COLO668 (cell line): ENCODE data around the gene GRID1.

Experiments used
- DNase-seq: peaks from one replicate; lab custom pipeline; 2025; ENCODE audit not compliant: unreplicated experiment; lab: John Stamatoyannopoulos, UW

Gene GRID1

DNA sequence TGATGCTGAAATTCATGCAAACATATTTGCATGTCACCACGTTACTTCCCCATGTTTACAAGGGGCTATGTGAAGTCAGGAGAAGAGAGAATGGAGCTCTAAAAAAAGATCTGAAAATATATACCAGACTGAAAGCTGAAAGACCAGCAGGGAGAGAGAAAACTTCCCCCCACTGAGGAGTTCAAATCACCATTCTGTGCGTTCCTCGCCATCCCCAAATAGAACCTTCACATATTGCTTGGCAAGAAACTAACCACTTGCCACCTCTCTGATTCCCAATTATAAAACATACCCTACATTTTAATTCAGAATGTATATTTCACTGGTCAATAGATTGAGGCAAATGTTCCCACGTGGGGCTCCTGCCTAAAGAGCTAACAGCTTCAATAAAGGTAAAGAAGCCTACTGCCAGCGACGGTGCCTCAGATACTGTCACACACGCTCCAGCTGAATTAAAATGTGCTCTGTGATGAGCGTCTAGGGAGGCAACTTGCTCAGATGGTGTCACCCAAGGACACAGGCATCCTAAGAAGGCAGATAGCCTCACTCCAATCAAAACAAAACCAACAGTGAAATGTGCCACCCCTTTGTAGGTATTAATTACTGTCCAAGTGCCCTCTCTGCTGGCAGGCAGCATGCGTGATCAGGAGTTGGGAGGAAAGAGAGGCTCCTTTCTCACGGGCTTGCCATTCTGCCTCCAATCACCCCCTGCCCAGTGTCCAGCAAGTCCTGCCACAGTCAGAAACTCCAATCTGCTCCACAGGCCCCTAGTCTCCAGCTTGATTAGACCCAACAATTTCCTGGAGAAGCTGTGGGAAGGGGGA lies 298.2 kb downstream of the GRID1 start:
- DNase-seq = no peak

DNA sequence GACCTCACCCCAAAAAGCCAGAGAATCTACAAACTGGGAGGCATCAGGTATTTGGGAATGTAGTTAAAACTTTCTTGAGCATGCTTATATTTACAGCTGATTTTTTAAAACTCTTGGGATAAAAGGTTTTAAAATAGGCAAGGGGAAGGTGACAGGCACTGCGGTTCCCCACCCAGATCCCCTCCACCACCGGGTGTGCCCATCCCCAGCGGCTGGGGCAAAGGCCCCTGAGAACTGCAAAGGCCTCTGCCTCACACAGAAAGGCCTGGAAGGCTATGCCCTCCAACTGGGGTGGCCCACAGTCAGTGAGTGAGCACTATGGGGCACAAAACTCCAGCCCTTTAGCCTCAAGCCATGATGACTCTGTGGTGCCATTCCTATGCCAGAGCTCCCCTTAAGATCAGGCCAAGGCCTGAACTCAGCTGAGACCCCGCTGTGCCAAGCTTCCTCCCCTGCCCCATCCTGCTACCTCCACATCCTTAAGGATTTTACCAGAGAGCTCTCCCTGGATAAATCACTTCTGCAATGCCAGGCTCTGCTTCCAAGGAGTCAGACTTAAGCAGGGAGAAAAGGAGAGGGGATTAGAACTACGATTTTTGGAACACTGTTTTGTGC lies 299.1 kb downstream of the GRID1 start:
- no peak for DNase-seq

DNA sequence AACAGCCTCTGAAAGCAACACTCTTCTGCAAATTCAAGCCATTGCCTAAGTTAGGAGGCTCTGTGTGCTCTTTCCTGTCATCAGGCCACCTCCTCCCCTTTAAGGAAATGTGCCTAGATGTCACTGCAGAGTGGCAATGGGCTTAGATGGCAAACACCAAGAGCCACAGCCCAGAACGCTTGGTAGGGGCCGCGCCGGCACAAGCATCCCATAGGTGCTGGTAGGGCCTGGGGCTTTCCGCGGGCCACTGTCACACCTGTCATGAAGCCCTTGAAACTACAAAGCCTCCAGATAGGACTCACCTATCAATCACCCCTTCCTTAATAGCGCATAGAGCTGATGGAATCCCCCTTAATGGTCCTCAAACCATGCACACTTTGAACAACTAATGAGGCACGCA lies 299.9 kb downstream of the GRID1 start:
- no peak for DNase-seq

DNA sequence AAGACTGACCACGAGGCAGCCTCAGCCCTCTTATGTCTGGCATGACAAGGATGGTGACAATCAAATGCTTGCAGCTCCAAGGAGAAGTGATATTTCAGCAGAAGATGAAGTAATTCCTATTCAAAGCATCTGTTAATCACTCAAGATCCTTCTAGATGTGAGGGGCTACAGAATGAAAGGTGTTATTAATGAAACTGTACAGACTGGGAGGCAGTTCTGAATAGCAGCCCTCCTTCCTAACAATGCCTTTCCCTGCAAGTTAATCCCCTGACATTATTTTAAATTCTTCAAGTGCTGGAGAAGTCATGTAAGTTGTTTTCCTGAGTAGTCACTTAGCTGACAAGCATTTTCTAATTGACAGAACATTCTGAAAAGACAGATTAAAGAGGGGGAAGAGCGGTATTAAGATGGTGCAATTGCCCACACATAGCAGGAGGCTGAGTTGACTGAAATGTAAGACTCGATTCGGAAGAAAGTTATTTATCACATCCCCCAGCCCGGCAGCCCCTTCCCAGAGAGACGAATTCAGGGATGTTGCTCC lies 300.8 kb downstream of the GRID1 start:
- DNase-seq = no peak

DNA sequence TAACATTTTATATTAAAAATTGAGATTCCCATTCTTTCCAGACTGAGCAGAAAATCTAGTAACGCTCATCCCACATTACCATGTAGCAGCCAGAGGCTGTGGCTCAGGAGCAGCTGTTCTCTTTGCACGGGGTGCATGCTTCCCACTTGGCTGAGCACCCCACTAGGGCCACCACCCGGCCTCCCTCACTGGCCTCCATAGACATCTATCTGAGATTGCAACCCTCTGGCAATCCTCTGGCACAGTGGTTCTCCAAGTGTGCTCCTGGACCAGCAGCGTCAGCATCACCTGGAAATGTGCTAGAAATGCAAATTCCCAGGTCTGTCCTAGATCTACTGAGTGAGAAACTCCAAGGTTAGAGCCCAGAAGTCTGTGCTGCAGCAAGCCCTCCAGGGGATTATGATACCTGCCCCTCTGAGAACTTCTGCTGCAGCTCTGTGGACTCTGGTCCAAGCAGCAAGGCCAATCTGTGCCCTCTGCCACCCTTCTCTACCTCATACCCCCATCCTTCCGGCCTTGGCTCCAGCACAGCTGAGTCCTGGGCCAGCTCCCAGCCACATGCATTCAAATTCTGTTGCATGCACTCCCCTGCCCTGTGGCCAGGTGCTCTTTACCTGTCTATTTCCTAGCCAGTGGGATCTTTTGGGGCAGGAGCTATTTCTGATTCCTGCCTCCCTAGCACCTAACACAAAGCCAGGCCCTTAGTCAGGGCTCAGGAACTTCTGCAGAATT lies 301.5 kb downstream of the GRID1 start:
- DNase-seq = no peak

DNA sequence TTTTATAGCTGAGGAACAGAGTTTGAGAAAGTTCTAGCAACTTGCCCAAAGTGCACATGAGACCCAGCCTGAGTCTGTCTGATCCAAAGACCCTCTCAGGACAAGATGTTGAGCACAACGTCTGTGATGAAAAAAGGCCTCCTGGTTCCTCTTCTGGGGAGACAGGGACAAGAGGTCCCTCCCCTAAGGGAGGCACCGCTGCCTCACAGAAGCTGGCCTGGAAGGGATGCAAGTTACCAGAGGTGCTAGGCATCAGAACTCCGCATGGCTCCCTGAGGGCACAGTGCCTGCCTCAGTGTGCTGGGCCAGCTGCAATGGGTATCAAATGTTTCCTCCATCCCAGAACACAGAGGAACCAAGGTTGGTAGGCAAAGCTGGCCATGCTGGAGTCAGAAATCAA lies 302.4 kb downstream of the GRID1 start:
- no peak for DNase-seq

DNA sequence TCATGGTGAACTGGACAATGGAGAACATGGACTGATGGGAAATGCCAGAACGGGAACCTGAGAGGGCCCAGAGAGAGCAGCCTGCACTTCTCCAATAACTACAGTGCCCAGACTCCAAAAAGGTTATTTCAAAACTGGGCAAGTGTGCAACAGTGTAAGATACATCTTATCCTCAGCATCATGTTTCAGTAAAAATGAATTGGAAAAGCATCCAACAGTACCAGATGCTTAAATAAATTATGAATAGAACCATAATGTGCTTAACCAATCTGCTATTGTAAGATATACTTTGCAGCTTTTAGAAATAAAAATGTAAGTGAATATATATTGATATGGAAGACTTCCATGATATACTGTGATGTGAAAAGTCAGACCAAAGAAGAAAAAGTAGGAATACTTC lies 303.3 kb downstream of the GRID1 start:
- DNase-seq = no peak

DNA sequence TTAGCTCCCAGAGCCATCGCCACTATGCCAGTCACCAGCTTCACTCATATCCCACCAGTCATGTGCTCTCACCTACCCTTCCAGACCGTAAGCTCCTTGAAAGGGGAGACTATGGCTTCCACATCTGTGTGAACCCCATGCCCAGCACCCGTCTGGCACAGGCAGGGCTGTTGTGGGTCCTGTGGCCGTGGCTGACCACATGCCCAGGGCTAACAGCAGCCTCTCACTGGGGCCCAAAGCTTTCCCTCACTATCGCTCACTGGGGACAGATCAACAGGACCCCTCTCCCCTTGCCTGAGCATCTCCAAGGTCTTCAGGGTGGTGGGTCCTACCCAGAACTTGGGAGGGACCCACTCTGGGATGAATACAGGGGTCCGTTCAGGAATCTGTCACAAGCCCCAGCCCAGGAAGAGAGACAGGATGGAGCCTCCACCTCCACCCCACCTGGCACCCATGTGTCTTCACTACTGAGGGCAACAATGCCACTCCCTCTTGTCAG lies 303.9 kb downstream of the GRID1 start:
- DNase-seq = no peak

DNA sequence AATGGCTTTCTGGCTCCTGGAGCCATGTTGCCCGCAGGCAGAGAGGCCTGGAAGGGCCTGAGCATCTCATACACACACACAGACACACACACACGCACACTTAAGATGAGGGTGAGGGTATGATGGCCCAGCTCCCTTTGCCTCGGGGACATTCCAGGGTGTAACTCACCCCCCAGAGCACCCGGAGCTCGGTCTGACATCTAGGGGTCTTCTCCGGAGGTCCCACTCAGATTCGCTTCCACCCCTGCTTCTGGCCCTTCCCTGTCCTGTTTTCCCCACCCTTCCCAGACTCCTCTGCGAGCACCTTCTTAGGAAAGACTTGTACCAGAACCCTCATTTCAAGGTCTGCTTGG lies 304.4 kb downstream of the GRID1 start:
- no peak for DNase-seq

DNA sequence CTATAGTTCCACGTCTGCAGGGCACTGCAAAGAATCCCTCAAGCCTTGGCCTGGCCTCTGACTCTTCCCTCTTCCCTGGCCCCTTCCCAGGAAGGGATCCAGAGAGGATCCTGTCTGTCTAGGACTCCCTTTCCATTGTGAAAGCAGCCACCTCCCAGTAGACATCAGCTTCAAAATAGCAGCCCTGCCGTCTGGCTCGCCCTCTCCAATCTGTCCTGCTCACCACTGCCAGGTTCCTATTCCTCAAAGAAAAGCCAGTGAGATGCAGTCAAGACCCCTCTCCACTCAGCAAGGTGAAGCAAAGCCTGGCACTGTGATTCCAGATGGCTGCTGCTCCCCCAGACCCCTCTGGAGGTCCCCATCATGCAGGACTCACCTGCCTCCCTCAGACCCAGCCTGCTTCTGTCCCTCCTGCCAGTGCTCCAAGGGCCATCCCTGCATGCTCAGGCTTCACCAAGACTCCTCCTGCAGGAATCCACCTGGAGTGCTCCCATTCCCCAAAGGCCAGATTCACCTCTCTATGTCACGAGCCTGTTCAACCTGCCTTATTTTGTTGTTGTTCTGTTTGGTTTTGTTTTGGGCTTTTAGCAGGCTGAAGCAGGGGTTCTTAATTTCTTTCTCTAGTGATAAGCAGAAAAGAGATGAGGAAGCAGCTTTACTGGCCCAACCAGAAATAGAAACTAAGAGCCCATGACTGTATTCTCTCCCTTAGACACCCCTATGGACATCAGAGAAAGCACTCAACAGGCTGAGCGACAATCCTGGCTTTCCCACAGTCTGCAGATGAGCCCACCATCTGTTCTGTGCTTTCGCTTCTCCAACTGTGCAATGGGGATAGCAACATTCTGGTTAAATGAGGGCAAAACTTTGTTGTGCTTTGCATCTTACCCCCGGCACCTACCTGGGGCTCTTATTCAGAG lies 305.1 kb downstream of the GRID1 start:
- no peak for DNase-seq

DNA sequence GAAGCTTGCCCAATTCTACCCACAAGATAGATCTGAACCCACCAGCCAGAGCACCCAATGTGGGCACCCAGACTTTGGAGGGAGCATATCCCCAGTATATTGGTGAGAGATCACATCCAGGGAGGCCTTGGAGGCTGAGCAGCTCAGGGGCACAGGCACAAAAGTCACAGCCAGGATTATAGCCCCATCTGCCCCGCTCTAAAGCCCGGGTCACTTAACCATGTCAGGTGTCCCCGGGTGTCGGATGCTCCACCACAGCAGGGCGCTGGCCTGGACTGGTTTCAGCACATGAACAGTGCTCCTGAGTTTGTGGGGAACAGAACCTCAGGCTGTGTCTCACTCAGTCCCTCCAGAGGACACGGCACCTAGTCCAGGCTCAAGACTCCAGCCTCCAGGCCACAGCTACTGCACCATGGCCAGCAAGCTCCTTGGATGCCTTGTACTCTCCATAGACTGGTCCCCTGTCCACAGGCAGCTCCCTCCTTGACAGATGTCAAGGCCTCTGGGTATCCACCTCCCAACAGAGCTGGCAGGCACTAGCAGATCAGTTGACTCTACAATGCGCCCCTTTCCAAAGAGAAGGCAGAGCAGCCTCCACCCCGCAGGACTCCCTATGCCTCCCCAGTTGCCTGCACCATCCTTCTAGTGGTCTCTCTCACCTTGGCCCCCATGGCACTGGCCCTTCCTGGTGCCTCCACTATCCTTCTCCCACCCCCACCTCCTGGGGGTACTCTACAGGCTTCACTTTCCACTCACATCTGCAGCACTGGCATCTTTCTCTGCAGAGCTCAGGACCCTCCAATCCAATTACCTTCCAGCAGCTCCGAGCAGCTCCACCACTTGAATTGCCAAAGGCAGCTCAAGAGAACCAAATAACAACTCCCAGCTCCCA lies 306.0 kb downstream of the GRID1 start:
- DNase-seq = no peak

DNA sequence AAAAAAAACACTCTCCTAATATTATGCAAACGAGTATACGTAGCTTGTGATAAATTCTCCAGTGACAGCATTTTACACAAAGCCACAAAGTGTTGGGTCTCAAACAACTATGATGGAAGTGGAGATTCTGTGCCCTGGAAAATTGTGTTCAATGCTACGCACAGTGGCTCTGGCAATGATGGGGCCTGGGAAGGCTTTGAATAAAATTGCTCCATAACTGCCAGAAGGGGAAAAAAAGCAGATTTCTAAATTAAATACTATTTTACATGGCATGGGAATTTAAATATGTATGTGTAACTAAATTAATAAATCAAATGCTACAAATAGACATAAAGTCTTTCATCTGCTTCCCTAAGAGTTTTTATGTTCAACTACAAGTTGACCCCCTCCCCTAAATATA lies 306.7 kb downstream of the GRID1 start:
- no peak for DNase-seq

DNA sequence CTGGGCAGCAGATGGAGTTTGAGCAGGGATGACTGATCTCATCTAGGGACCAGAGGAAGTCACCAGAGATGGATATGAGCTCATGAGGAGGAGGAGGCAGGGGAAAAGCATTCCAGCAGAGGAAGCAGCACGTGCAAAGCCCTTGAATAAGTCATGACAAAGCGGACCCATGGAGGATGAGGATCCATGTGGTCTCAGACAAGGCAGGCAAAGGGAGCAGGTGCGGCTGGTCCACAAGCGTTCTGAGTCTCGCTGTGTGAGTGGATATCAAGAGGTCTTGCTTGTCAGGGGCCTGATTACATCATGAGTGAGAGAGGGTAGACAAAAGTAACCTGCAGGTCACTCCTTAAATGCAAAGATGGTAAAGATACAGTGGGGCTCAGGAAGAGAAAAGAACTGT lies 307.6 kb downstream of the GRID1 start:
- DNase-seq = no peak

DNA sequence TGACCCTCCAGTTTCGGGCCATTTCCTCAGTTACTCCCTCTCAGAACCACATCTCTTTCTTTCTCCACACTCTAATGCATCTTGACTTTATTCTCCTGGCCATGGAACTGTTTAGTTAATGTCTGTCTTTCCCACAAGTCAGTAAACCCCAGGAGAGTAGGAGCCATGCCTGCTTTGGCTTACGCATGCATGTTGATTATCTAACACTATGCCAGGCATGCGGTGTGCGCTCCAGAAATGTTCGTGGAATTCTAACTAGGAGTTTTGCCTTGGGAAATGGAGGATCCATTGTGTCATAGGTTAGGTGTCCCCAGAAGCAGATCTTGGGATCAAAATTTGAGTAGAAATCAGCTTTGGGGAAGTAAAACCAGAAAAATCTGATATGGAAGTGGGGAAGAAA lies 308.9 kb downstream of the GRID1 start:
- no peak for DNase-seq

DNA sequence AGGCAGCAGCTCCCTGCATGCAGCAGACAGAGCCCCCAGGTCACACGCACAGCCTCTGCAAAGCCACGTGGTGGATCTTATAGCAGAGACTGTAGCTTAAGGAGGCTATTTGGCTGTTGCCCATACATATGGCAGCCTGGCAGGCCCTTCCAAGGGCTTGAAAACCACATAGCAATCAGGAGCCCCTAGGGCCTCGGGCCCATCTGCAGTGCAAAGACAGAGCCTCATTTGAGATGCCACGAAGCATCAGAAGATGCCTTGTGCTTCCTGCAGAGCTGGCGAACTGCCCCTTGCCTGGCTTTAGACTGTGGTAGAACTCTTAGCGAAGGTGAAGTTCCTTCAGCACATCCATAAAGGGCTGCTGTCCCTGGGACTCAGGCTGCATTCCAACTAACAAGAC lies 309.9 kb downstream of the GRID1 start:
- DNase-seq = no peak

DNA sequence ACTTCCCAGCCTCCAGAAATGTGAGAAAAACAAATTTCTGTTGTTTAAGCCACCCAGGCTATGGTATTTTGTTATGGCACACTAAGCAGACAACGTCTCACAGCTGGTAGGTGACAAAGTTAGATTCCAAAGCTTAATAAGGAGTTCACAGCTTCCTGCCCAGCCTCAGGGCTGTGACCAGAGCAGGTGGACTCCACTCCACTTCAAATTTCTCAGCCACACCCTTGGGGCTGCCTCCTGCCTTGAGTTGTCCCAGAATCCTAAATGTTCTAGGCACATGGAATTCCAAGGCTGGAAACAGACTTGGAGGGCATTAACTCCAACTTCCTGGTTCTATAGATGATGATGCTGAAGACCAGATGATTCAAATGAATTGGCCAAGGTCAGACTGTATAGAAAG lies 310.7 kb downstream of the GRID1 start:
- no peak for DNase-seq

DNA sequence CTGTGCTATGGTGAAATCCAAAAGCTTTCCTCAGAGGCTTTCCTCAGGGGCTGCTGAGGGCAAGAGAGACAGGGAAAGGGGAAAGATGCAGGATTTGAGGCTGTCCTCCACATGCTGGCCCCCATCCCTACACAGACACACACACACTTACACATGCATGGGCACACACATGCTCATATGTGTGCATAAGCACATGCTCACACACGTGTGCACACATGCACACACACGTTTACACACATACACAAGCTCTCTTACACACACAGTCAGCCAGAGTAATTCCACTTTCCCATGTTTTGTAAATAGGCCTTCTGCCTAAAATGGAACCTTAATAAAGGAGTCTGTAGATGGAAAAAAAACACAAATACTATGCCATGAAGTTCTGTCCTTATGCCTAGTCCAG lies 312.9 kb downstream of the GRID1 start:
- no peak for DNase-seq

DNA sequence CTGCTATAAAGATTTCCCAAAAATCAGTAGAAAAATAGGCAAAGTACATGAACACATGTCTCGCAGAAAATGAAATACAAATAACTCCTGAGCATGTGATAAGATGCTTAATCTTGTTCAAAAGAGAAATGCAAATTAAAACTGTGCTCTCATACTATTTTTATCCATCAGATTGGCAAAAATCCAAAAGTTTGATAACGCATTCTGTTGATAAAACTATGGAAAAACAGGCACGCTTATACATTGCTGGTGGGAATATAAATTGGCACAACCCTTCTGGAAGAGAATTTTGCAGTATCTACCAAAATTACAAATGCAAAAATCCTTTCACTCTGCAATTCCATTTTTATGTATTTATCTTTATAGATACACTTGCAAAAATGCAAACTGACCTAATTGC lies 315.0 kb downstream of the GRID1 start:
- DNase-seq = no peak

DNA sequence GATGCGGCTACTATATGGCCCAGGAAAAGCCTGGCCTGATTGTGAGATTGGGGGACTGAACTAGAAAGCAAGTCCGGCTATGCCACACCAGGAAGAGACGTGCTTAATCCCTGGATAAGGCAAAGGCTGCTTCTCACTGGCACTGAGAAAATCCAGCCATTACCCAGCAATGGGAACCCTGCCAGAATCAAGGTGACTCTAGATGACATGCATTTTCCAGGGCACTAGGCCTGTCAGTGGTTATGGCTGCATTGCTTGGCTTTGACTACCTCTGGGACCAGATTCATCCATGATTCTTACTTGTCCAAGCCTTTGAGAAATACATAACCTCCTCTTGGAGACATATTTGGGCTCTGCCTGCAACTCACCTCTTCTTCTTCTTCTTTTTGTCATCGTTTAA lies 317.2 kb downstream of the GRID1 start:
- no peak for DNase-seq

DNA sequence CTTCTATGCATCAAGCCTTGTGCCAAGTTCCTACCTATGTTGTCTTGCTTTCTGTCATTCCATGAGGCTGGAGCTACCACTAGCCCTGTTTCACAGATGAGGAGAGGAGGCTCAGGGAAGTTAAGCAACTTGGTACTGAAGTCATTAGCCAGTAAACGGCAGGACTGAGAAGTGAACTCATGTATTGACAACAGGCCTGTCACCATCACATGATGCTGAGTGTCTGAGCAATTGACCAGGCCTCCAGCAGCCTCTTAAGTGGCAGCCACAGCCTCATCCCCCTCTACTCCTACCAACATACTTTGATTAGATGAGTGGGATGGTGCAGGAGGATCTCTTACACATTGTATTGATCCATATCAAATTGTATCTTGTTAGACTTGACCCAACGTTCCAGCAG lies 317.6 kb downstream of the GRID1 start:
- no peak for DNase-seq
